Measurements from ENCODE around the gene DNAH5. TPM values are rescaled to one million over a fixed set of nuclear protein-coding genes. Genes with fewer than 3 reads are reported as not detected.

DNAH5 gene
- total RNA-seq, 1 donor from 2014 or later = 0.49 TPM

DNA sequence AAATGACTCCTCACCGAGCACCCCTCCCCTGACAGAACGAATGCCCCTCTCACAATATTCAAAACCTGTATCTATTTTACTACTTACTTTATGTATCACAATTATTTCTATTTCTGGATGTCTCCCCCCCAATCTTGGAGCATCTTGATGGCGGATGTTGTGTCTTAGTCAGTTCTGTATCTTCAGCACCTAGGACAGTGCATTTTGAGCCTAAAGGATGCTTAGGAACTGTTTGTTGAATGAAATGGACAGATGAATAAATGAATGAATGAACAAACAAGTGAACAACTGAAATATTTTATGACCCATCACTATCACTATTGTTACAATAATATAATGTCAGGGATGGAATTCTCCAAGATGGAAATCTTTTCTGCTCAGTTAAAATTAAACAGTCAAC lies 295.7 kb downstream of the DNAH5 start:
- Histone ChIP-seq H3K27me3 (no peaks in the 10 kb centered on the region), H3K27ac (no peak overlapping the region), H3K9me3 (no peaks in the 10 kb centered on the region), H3K4me3 (no peak overlapping the region), H3K36me3 (no peaks in the 10 kb centered on the region), H3K4me1 (no peaks in the 10 kb centered on the region)
- no peak for DNase-seq (ENCODE audit: extremely low spot score in 2 of 2)
- TF ChIP-seq POLR2A (IDR thresholded peaks at IDR 0.05) = no peak
- TF ChIP-seq, protein P1, sequence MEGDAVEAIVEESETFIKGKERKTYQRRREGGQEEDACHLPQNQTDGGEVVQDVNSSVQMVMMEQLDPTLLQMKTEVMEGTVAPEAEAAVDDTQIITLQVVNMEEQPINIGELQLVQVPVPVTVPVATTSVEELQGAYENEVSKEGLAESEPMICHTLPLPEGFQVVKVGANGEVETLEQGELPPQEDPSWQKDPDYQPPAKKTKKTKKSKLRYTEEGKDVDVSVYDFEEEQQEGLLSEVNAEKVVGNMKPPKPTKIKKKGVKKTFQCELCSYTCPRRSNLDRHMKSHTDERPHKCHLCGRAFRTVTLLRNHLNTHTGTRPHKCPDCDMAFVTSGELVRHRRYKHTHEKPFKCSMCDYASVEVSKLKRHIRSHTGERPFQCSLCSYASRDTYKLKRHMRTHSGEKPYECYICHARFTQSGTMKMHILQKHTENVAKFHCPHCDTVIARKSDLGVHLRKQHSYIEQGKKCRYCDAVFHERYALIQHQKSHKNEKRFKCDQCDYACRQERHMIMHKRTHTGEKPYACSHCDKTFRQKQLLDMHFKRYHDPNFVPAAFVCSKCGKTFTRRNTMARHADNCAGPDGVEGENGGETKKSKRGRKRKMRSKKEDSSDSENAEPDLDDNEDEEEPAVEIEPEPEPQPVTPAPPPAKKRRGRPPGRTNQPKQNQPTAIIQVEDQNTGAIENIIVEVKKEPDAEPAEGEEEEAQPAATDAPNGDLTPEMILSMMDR (IDR thresholded peaks at IDR 0.05) = no peak
- TF ChIP-seq POLR2AphosphoS5 (IDR thresholded peaks at IDR 0.05; ENCODE audit: insufficient read depth in 1 of 2, low read depth in 1 of 2) = no peak
- intact Hi-C loops (cut with DNase I) = no loop called here

DNA sequence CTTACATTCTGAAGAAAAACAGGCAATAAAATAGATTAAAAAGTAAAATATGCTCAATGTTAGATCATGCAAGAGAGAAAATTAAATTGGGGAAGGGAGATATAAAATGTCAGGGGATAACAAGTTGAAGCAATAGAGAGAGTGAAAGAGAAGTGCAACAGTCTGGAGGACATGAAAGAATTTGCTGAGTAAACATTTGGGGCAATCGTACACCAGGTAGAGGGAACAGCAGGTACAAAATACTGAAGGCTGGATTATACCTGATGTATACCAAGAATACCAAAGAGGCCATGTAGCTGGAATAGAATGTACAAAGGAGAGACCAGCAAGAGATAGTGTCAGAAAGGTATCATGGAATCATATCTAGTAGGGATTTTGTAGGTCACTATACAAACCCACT lies 300.8 kb downstream of the DNAH5 start:
- no peak for DNase-seq (ENCODE audit: extremely low spot score in 2 of 2)
- H3K4me1 ChIP-seq = no peaks in the 10 kb centered on the region
- no peaks in the 10 kb centered on the region for H3K27me3 ChIP-seq
- no peak overlapping the region for H3K27ac ChIP-seq
- intact Hi-C loops (cut with DNase I) = no loop called here
- no peaks in the 10 kb centered on the region for H3K9me3 ChIP-seq
- H3K4me3 ChIP-seq = no peak overlapping the region
- TF ChIP-seq, protein P1 (IDR thresholded peaks at IDR 0.05) = no peak
- TF ChIP-seq POLR2A (IDR thresholded peaks at IDR 0.05) = no peak
- H3K36me3 ChIP-seq = no peaks in the 10 kb centered on the region

DNA sequence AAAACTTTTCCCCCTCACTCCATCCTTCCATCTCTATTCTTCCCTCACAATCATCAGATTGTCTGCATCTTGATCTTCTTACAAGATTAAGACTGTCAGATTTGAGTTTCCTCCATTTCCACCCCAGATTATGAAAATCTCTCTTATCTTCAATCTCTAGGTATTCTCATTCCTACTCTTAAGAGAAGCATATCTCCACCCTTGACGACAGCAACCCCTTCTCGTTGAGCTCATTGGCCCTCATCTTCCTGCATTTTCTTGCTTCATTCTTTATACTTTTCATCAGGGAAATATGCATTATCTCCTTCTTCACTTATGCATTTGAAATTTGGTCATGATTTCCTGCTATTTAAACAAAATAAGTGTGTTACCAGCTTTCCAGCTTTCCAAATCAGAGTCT lies 301.3 kb downstream of the DNAH5 start:
- intact Hi-C loops (cut with DNase I) = no loop called here
- no peak overlapping the region for H3K27ac ChIP-seq
- no peak for TF ChIP-seq POLR2AphosphoS5 (IDR thresholded peaks at IDR 0.05; ENCODE audit: insufficient read depth in 1 of 2, low read depth in 1 of 2)
- TF ChIP-seq POLR2A (IDR thresholded peaks at IDR 0.05) = no peak
- TF ChIP-seq, protein P1 (IDR thresholded peaks at IDR 0.05) = no peak
- no peak for DNase-seq (ENCODE audit: extremely low spot score in 2 of 2)
- H3K9me3 ChIP-seq = no peaks in the 10 kb centered on the region
- no peak overlapping the region for H3K4me3 ChIP-seq
- no peaks in the 10 kb centered on the region for H3K4me1 ChIP-seq
- H3K36me3 ChIP-seq = no peaks in the 10 kb centered on the region
- H3K27me3 ChIP-seq = no peaks in the 10 kb centered on the region

Other genes with a start within 250 kb of the DNAH5 start
- 142 TPM for gene TRIO, start 198.7 kb upstream of the DNAH5 start, total RNA-seq

All from vagina (tissue), 2 donors.